Sciatic nerve (tissue), 2 donors: ENCODE results near the gene TDRD9. TPM values are rescaled to one million over a fixed set of nuclear protein-coding genes. Genes with fewer than 3 reads are reported as not detected.
"Not testable (repeated sequence)": the region's sequence is repeated elsewhere in the genome, so short reads cannot be mapped to it uniquely, and the experiment has no call there.

ENCODE experiments used
- ATAC-seq: fragments of 200-7000 bp; cut with Tn5 transposase; one replicate; pipeline ENCODE4 v1.9.1; 2020; ENCODE audit warnings: mild to moderate bottlenecking, moderate library complexity
- DNase-seq: peaks from one replicate; pipeline ENCODE4 v3.0.0-alpha.2; 2020; ENCODE audit warnings: low spot score
- intact Hi-C: fragments of 100-400 bp; cut with DNase I; formaldehyde crosslinking; loops from one replicate; pipeline ENCODE4 v1.14.2; 2022
- total RNA-seq: library from RNA; stranded (reverse); fragmentation: NEBNext Ultra II Directional; extraction: Animal tissue kit (Norgen Biotek cat#: 25700); gene quantifications from one replicate; pipeline ENCODE4 v1.2.1, GENCODE V29; 2021
- donor health status: DM: no; HTN: no; CAD: no.
- donor health status: DM: no; HTN: no; CAD: no.

TDRD9 gene
- total RNA-seq, 1 donor from 2014 or later: 8.2 TPM

GRCh38 chr14:103960457-103961055 lies 32.3 kb downstream of the TDRD9 start:
- ATAC-seq (no peak), DNase-seq (no peak)
- intact Hi-C loops: no loop called here

- ATAC-seq: no peak
- intact Hi-C loops: no loop called here
- DNase-seq: no peak
Measured at GRCh38 chr14:103961928-103962578, 33.8 kb downstream of the TDRD9 start.

- ATAC-seq (no peak), DNase-seq (no peak)
- intact Hi-C loops: no loop called here
Measured at GRCh38 chr14:103966631-103967030, 38.4 kb downstream of the TDRD9 start.

GRCh38 chr14:103969961-103970360 lies 41.7 kb downstream of the TDRD9 start:
- ATAC-seq: no peak
- intact Hi-C loops: no loop called here
- no peak for DNase-seq

- no peak for ATAC-seq
- no peak for DNase-seq
- intact Hi-C loops: no loop called here
Measured at GRCh38 chr14:103973354-103973753, 45.1 kb downstream of the TDRD9 start.

- DNase-seq: no peak
- no peak for ATAC-seq
- intact Hi-C loops: no loop called here
Measured at GRCh38 chr14:103974575-103974974, 46.3 kb downstream of the TDRD9 start.

- intact Hi-C loops, ATAC-seq: not testable (repeated sequence)
- peak; percentile 70 for DNase-seq
Measured at GRCh38 chr14:103980623-103981238, 52.5 kb downstream of the TDRD9 start.

- no peak for ATAC-seq
- intact Hi-C loops: no loop called here
- no peak for DNase-seq
Measured at GRCh38 chr14:103984196-103984595, 55.9 kb downstream of the TDRD9 start.

- ATAC-seq (no peak), DNase-seq (no peak)
- intact Hi-C loops: no loop called here
Measured at GRCh38 chr14:103989034-103989433, 60.8 kb downstream of the TDRD9 start.

GRCh38 chr14:103989964-103990363 lies 61.7 kb downstream of the TDRD9 start:
- intact Hi-C loops: no loop called here
- ATAC-seq (no peak), DNase-seq (no peak)

GRCh38 chr14:103994535-103995184 lies 66.4 kb downstream of the TDRD9 start:
- intact Hi-C loops: no loop called here
- ATAC-seq (no peak), DNase-seq (no peak)

GRCh38 chr14:103995876-103996275 lies 67.6 kb downstream of the TDRD9 start:
- ATAC-seq (no peak), DNase-seq (no peak)
- intact Hi-C loops: no loop called here

- ATAC-seq (no peak), DNase-seq (no peak)
- intact Hi-C loops: no loop called here
Measured at GRCh38 chr14:103997391-103997790, 69.1 kb downstream of the TDRD9 start.

GRCh38 chr14:103998027-103998426 lies 69.8 kb downstream of the TDRD9 start:
- intact Hi-C loops: no loop called here
- no peak for ATAC-seq
- no peak for DNase-seq

GRCh38 chr14:103999795-104000440 lies 71.7 kb downstream of the TDRD9 start:
- ATAC-seq: no peak
- DNase-seq: no peak
- intact Hi-C loops: no loop called here

GRCh38 chr14:104001003-104001402 lies 72.7 kb downstream of the TDRD9 start:
- DNase-seq (no peak), ATAC-seq (no peak)
- intact Hi-C loops: no loop called here

- DNase-seq (no peak), ATAC-seq (no peak)
- intact Hi-C loops: no loop called here
Measured at GRCh38 chr14:104003616-104004015, 75.4 kb downstream of the TDRD9 start.

GRCh38 chr14:104004849-104005248 lies 76.6 kb downstream of the TDRD9 start:
- ATAC-seq: no peak
- DNase-seq: no peak
- intact Hi-C loops: no loop called here

- no peak for ATAC-seq
- intact Hi-C loops: no loop called here
- no peak for DNase-seq
Measured at GRCh38 chr14:104005489-104005888, 77.2 kb downstream of the TDRD9 start.

GRCh38 chr14:104007121-104007520 lies 78.9 kb downstream of the TDRD9 start:
- intact Hi-C loops: no loop called here
- ATAC-seq: no peak

More at GRCh38 chr14:104007121-104007520, 78.9 kb downstream of the TDRD9 start:
- no peak for DNase-seq
